CD4-positive, alpha-beta T cell treated with Interleukin-15 for 1 hour (primary cell): ENCODE measurements around the gene TFAM.

Experiments used
- DNase-seq: peaks from one replicate; pipeline ENCODE4 v3.0.0-alpha.2; 2020

The TFAM gene

GRCh38 chr10:58384999-58385783 is at the start of gene TFAM:
Gene TFAM (plus strand): TSS chr10:58385410. CDS start chr10:58385548, 138 bp downstream.
- DNase-seq, result peak; percentile 96

DNA sequence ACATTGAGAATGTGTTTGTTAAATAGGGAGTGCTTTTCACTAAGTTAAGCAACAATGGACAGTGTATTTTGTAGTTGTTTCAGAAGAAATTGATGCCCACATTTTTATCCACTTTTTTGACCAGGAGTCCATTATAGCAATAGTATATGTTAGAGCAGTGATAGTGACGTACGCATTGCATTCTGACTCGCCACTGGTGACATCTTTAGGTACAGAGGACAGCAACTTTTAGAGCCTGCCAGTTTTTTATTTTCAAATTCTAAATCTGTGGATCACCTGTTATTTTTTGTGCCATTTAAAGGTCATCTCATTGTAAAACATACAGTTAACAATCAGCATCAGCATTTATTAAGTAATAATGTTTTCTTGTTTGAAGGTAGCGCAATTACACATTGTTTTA is 49.0 kb upstream of the TFAM start:
- no peak for DNase-seq

- no peak for DNase-seq
Observed at GRCh38 chr10:58341422-58341821, 43.8 kb upstream of the TFAM start.

DNA sequence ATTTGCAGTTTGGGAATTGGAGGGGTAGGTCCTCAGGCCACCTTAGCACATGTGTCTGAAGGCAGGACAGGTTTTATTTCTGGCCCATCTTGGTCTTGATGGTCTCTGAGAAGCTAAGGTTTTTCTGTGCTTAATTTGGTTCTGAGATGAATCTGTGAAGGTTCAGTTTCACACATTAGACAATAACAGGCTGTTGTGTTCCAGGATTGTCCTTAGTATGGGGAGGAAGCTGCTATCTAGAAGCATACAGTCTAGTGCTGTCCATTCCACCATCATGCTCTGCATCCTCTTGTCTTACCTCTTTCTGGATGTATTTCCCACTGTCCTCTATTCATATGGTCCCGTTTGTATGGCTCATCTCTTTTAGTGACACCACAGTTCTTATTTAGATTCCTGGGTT is 43.3 kb upstream of the TFAM start:
- no peak for DNase-seq

GRCh38 chr10:58347967-58348366 is 37.2 kb upstream of the TFAM start:
- no peak for DNase-seq

GRCh38 chr10:58348571-58349033 is 36.6 kb upstream of the TFAM start:
- no peak for DNase-seq

- DNase-seq, result no peak
Observed at GRCh38 chr10:58350023-58350422, 35.2 kb upstream of the TFAM start.

GRCh38 chr10:58350619-58351323 is 34.4 kb upstream of the TFAM start:
- no peak for DNase-seq

GRCh38 chr10:58351616-58352578 is 33.3 kb upstream of the TFAM start:
- no peak for DNase-seq

- no peak for DNase-seq
Observed at GRCh38 chr10:58352956-58353610, 32.1 kb upstream of the TFAM start.

- no peak for DNase-seq
Observed at GRCh38 chr10:58356756-58357155, 28.5 kb upstream of the TFAM start.

DNA sequence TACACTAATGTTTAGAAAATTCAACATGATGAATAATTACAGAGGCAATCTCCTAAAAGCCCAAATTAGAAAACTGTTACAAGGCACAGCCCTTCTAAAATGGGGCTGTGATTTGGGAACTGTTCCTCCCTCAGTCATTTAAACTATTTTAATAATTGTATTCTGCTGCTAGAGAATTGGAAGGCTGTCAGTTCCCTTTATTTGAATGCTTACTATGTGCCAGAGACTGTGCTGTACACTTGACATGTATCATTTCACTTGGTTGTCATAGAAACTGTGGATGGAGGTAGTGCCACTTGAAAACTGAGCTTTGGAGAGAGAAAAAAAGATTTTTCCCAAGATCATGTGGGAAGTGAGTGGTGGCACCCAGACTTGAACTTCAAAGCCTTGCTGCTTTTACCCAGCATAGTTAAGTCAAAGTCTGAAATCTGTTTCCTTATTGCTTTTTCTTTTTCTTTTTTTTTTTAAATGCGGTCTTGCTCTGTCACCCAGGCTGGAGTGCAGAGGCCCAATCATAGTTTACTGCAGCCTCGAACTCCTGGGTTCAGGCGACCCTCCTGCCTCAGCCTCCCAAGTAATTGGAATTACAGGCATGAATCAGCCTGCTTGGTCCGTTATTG is 26.8 kb upstream of the TFAM start:
- no peak for DNase-seq

GRCh38 chr10:58358947-58359346 is 26.3 kb upstream of the TFAM start:
- no peak for DNase-seq

GRCh38 chr10:58359541-58359940 is 25.7 kb upstream of the TFAM start:
- no peak for DNase-seq

GRCh38 chr10:58360412-58361004 is 24.7 kb upstream of the TFAM start:
- DNase-seq, result no peak

GRCh38 chr10:58361353-58361752 is 23.9 kb upstream of the TFAM start:
- DNase-seq, result no peak

- DNase-seq, result no peak
Observed at GRCh38 chr10:58362027-58362789, 23.0 kb upstream of the TFAM start.

GRCh38 chr10:58367069-58367468 is 18.1 kb upstream of the TFAM start:
- no peak for DNase-seq

DNA sequence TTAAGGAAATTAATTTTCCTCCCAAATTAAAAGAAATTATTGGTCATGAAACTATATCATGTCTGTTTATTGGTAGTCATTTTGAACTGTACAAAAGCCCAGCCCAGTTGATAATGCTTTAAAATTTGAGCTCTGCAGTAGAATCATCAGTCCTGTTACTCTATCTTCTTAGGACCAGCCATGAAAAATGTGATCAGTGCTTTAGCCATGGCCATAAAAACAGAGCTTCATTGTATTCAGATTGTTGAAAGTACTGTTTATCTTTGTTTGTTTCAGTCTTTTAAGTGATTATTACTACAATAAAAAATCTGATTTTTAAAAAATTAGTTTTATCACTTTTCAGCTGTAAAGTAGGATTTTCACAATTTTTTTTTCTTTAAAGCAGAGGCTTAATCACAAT is 13.7 kb upstream of the TFAM start:
- no peak for DNase-seq

DNA sequence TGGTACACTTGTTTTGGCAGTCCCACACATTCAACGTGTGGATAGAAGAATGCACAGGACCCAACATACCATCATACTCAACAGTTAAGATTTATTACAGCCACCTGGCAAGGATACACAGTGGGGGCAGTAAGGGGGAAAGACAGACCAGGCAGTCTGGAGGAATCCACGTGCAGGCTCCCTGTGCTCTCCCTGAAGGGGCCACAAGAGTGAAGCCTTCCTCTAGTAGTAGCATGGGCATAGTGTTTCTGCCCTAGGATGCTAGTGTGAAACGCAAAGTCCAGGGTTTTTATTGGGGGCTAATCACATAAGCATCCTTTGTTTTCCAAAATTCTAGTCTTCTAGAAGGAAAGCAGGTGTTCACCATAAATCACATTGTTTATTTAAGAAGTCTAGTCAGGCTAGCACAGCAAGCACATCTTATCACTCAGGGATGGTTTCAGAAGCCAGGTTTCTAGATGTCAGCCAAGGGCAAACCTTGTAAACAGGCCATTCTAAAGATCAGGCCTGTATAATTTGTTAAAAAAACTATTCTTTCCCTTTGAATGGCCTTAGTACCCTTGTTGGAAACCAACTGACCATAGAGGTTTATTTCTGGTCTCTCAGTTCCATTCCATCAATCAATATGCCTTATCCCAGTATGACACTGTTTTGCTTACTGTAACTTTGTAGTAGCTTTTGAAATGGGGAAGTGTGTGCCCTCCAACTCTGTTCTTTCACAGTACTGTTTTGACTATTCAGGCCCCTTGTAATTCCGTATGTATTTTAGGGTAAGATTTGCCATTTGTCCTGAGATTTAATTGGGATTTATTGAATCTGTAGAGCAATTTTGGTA is 12.4 kb upstream of the TFAM start:
- no peak for DNase-seq
